Amniotic stem cell (primary cell): ENCODE data around the gene IMPG1.

Experiments used
- DNase-seq: peaks from one replicate; lab custom pipeline; 2025; lab: John Stamatoyannopoulos, UW

Gene IMPG1

DNA sequence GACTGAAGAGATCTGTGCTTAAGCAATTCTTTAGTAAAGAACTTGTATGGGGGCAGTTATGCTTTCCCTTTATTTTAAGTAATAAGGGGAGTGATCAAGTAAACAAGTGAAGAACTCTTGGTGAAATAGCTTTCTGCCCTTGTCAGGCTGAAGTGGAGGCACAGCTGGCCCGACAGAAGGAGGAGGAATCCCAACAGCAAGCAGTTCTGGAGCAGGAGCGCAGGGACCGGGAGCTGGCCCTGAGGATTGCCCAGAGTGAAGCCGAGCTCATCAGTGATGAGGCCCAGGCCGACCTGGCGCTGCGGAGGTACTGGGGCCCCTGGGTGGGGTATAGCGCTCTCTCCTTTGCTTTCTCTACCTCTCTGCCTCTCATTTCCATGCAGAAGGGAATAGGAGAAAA lies 180.1 kb downstream of the IMPG1 start:
- no peak for DNase-seq

- DNase-seq: no peak
These were observed 187.6 kb downstream of the IMPG1 start for GRCh38 chr6:75884822-75885221.

DNA sequence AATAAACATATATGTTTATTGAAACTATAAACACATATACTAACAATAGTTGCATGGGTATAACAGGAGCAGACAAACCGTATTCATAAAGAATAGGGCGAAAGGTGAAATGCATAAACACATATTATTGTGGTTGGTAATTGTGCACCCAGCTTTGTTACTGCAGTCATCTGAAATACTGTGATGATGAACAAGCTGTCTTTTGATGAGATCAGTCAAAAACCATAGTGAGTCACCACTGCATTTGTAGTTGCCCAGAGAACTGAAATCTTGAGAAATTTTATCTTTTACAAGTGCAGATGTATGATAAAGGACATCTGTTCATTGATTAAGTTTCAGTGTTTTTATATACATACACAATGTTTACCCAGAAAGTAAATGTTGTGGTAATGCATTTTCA lies 189.7 kb downstream of the IMPG1 start:
- peak; percentile 2 for DNase-seq

DNA sequence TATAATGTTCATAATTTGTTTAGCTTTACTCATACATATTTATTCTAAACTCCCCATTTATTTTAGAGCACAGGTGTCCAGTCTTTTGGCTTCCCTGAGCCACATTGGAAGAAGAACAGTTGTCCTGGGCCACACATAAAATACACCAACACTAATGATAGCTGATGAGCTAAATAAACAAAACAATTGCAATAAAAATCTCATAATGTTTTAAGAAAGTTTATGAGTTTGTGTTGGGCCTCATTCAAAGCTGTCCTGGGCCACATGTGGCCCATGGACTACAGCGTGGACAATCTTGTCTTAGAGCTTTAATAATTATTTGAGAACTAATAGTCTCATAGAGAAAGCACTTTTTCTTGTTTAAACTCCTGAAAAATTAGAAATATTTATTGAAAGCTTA lies 192.2 kb downstream of the IMPG1 start:
- no peak for DNase-seq

DNA sequence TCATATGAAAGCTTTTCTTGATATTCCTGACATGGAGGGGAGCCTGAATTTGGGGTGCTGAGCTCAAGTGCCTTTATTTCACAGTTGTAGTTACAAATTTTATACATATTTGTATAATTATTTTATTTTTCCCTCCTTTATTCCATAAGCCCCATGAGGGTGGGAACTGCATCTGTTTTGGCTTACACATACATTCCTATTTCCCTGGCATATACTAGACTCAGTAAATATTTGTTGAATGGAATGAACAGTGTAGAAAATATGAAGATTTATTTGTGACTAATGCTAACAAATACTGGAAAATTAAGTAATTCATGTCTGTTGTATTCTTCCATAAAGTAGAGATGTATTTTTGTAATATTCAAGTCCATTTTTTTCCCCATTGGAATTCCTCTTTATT lies 196.3 kb downstream of the IMPG1 start:
- DNase-seq: no peak

DNA sequence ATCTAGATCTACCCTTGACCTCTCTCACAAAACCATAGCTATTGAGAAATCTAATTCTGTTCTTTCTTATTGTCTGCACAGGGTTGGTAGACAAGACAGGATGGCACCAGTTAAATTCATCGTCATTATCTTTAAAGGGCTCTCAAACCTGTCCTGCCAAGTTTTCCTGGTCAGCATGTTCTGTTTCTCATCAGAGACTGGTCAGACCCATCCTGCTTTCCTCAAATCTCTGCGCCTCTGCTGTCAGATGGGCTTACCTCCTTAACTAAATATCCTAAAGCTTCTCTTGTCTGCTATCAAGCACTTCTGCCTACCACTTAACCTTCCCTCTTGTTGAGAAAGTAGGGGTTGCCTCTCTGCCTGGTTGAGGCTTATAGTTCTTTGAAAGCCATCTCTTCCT lies 198.2 kb downstream of the IMPG1 start:
- no peak for DNase-seq
